GM21528 (cell line): ENCODE measurements around the gene TNN.
"Not testable (repeated sequence)": the region's sequence is repeated elsewhere in the genome, so short reads cannot be mapped to it uniquely, and the experiment has no call there.

Experiments used
- ATAC-seq: cut with Tn5 transposase; IDR thresholded peaks from one replicate; pipeline ENCODE4 v1.9.1; 2021; ENCODE audit warnings: mild to moderate bottlenecking, moderate library complexity; ENCODE audit not compliant: unreplicated experiment, low FRiP score

TNN gene, protein sequence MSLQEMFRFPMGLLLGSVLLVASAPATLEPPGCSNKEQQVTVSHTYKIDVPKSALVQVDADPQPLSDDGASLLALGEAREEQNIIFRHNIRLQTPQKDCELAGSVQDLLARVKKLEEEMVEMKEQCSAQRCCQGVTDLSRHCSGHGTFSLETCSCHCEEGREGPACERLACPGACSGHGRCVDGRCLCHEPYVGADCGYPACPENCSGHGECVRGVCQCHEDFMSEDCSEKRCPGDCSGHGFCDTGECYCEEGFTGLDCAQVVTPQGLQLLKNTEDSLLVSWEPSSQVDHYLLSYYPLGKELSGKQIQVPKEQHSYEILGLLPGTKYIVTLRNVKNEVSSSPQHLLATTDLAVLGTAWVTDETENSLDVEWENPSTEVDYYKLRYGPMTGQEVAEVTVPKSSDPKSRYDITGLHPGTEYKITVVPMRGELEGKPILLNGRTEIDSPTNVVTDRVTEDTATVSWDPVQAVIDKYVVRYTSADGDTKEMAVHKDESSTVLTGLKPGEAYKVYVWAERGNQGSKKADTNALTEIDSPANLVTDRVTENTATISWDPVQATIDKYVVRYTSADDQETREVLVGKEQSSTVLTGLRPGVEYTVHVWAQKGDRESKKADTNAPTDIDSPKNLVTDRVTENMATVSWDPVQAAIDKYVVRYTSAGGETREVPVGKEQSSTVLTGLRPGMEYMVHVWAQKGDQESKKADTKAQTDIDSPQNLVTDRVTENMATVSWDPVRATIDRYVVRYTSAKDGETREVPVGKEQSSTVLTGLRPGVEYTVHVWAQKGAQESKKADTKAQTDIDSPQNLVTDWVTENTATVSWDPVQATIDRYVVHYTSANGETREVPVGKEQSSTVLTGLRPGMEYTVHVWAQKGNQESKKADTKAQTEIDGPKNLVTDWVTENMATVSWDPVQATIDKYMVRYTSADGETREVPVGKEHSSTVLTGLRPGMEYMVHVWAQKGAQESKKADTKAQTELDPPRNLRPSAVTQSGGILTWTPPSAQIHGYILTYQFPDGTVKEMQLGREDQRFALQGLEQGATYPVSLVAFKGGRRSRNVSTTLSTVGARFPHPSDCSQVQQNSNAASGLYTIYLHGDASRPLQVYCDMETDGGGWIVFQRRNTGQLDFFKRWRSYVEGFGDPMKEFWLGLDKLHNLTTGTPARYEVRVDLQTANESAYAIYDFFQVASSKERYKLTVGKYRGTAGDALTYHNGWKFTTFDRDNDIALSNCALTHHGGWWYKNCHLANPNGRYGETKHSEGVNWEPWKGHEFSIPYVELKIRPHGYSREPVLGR (N-terminal part only)

DNA sequence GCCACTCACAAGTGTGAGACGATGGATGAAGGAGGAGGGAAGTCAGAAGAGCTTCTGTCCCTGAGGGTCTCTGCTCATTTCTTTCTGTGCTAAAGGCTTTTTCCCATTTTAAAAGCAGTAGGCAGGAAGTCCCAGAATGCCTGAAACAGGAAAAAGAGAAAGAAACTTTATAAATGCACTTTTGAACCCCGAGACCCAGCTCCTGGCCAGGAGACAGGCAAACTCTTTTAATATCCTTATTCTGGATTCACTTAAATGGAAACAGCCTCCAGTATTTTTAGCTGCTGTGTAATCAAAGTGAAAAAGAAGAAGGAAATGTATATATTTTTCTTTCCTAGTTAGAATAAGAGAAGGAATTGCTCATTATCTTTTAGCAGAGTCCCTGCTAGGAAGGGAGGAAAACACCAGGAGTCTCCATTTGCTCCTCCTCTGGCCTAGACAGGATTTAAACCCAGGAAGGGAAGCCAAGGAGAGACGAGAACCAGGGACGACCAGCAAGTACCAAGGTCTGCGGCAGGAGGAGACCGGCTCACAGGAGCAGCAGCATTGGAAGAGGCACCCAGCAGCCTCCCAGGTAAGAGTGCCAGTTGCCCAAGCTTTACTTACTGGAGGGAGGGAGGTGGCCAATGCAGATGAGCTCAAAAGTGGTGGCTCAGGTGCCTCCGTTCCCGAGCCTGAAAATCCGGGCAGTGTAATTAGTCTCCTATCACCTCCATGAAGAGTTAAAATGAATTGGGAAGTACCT lies at the start of gene TNN:
Gene TNN (plus strand): TSS at position 472 of the 745 bp plus-strand sequence. CDS start 9,586 bp downstream, outside the sequence.
- ATAC-seq, result no peak

DNA sequence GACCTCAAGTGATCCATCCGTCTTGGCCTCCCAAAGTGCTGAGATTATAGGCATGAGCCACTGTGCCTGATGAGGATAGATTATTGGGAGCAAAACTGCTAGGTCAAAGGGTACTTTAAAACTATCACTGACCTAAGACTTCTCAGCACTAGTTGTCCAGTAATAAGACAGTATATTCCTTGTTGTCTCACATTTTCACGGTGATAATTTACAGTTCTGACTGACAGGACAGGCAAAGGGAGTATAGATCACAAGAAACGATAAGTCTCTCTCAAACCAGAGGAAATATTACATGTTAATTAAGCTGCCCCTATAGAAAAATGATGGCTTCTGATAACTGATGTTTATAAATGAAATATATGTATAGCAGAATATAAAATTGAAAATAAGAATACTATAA lies 48.1 kb upstream of the TNN start:
- ATAC-seq, result no peak

DNA sequence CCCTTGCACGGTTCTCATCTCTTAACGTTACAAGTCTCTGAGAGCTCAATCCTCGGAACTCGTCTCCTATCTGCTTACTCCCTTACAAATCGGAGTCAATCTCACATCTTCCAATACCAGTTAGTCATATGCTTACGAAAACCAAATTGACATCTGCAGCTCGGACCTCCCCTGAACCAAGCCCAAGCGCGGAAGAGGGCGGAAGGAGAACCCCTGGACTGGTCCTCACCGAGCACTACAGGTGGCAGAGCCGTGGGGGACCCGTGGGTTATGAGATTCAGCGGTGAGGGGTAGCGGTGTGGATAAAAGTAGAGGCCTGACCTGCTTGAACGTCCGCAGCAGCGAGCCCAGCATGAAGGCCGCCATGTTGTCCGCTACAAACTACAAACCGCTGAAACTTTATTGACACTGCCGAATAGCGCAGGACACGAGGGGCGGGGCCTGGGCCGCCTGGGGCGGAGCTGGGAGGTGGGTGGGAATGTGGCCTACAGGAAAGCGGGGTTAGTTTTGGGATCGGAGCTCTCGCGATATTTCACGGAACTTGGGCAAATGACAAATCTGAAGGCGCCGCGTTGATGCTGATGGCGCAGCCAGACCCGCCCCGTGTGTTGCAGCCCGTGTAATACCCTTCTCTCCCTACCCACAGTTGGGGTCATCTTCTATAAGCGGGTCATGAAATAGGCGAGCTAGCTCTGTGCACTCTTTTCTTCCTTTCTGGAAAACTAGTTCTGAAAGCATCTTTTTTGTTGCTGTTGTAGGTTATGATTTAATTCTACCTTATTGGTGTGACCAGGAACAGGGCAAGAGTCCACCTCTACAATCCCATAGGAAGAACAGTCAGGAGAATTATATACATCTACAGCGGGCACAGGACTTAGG lies 44.4 kb upstream of the TNN start, which contains the start of gene MRPS14:
Gene MRPS14 (minus strand): TSS at position 383 of the 879 bp plus-strand sequence. CDS start 17 bp downstream, at position 366.
- ATAC-seq, result peak; percentile 91

DNA sequence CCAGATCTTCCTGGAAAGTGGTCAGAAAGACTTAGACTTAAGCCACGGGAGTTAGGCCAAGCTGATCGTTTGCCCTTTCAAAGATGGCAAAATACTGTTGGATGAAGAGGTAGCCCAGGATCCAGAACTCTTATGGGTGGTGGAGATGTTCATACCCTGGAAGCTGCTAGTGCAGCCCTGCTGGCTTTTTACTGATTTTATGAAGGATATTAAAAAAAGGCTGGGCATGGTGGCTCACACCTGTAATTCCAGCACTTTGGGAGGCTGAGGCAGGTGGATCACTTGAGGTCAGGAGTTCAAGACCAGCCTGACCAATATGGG lies 43.8 kb upstream of the TNN start:
- not testable (repeated sequence) for ATAC-seq

DNA sequence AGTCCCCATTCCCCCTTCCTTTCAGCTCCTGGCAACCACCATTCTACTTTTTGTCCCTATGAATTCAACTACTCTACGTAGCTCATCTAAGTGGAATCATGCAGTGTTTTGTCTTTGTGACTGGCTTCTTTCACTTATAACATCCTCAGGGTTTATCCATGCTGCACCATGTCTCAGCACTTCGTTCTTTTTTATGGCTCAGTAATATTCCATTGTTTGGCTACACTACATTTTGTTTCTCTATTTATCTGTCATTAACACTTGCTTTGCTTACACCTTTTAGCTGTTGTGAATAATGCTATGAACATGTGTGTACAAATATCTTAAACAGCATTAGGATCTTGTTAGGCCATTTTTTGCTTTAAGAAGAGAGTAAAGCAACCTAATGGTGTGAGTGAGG lies 42.9 kb upstream of the TNN start:
- ATAC-seq, result no peak

DNA sequence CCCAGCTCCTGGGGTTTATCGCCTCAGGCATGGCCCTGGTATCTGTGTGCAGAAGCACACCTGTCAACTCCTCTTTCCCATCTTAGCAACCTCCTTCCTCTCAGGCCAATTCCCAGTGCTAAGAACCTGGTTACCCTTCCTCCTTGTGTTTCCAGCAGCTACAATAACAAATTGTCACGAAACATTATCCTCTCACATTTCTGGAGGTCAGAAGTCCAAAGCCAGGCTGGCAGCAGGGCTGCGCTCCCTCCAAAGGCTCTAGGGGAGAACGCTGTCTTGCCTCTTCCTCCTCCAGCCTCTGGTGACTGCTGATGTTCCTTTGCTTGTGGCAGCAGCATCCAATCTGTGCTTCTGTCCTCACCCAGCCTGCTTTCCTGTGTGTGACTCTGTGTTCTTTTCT lies 33.7 kb upstream of the TNN start:
- no peak for ATAC-seq

DNA sequence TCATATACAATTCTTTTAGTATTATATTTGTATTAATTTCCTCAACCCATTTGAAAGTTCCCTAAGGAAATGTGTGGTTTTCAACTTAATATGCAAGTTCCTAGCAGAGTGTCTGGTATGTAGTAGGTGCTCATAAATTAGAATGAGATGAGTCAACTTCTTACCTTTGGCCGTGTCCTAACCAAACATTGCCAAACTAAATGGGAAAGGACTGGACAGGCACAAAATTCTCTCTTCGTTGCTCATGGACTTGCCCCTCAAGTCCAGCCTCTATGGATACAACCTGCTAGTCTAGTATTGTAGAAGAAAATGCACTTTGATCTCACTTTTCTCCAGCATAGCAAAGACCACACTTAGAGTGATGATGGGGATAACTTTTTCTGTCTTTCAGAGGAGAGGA lies 32.9 kb upstream of the TNN start:
- ATAC-seq, result no peak

DNA sequence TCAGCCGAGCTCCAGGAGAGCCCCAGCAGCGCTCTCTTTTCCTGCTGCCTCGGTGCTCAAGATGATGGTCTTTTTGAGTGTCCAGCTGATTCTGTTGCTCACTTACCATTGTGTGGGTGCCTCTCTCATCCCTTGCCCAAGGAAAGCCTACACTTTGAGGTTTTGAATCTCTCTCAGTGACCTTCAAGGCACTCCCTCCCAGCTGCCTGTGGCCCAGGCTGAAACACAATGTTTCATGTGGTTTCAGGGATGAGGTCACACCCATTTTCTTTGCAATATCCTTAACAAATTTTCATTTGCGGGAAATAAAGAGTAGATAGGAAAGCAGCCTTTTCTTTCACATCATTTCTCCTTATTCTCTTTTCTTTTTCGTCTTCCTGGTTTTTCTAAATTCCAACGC lies 31.8 kb upstream of the TNN start:
- no peak for ATAC-seq

DNA sequence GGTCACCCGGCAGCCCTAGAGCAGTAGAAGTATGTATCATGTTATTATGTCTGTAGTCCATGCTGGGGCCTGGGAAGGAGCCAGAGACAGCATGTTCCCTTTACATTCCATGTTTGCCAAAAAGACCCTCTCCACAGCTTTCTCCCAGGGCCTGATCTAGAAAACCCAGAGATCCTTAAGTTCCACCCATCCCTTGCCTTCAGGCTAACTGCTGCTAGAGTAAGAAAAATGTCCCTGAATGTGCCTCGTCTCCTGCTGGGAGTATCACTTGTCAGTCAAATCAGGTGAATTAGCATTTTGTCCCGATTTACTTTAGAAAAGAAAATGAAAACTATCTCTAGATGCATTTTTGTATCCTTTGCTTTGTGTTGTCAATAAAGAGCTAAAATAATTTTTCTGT lies 31.2 kb upstream of the TNN start:
- ATAC-seq, result no peak

DNA sequence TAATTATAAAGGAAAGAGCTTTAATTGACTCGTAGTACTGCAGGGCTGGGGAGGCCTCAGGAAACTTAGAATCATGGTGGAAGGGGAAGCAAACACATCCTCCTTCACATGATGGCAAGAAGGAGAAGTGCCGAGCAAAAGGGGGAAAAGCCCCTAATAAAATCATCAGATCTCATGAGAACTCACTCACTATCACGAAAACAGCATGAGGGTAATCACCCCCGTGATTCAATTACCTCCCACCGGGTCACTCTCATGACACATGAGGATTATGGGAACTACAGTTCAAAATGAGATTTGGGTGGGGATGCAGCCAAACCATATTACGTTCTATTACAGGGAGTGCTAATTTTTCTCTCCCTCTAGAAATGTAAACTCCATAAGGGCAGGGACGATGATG lies 30.2 kb upstream of the TNN start:
- no peak for ATAC-seq

DNA sequence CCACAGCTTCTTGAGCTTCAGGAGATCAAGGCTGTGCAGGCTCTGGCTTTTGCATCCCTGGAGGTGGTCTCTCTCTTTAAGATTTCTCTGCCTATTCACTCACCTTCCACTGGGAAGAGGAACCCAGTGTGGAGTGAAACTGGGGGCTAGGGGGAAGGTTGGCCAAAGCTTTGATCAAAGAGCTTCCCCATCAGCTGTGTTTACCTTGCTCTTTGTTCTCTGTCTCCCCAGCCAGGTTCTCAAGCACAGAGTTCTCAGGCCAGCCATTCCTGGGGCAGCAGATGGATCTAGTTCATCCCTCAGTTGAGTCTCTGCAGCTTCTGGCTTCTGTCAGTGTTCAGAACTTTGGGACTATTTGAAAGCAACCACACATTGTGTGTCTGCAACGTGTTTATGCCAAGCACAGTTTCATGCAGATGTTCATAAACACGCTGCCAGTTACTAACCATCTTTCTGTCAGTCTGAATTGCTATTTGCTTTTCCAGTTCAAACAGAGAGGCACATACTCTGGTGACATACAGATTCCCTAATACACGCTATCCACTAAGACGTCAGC lies 27.2 kb upstream of the TNN start:
- ATAC-seq, result no peak

DNA sequence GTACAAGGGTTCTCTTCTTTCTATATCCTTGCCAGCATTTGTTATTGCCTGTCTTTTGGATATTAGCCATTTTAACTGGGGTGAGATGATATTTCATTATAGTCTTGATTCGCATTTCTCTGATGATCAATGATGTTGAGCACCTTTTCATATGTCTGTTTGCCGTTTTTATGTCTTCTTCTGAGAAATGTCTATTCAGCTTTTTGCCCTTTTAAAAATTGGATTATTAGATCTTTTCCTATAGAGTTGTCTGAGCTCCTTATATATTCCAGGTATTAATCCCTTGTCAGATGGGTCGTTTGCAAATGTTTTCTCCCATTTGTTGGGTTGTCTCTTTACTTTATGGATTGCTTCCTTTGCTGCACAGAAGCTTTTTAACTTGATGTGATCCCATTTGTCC lies 25.0 kb upstream of the TNN start:
- no peak for ATAC-seq

DNA sequence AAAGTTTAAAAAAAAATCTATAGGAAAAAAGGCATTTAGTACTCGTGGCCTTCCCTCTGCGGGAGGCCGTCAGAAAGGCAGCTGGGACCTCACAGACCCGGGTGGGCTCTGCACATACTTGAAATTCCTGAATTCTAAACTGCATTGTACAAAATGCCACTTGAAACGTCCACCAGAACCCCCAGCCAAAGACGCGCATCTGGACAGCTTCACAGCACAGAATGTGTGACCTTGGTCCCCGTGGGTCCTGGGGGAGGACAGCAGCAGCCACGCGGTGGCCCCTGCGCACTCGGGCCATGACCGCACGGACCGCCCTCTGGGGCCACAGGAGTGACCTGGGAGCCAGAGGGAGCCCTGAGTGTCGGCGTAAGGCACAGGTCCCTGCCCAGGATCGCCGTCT lies 23.8 kb upstream of the TNN start:
- no peak for ATAC-seq

DNA sequence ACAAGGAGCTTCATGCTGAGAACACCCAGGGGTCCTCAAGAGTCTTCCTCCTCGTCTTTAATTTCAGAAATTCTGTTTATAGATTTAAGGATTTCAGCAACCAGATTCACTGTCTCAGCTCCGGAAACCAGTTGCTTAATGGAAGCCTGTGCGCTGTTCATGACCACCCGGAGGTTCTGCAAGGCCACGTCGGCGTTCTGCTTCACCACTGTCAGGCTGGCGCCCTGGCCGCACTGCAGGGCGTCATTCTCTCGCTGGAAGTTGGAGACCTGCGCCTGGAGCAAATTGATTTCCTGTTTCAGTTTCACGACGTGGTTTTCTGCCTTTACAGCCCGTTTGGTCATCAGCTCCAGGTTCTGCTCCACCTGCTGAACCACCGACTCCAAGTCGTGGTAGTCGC lies 23.0 kb upstream of the TNN start:
- not testable (repeated sequence) for ATAC-seq

DNA sequence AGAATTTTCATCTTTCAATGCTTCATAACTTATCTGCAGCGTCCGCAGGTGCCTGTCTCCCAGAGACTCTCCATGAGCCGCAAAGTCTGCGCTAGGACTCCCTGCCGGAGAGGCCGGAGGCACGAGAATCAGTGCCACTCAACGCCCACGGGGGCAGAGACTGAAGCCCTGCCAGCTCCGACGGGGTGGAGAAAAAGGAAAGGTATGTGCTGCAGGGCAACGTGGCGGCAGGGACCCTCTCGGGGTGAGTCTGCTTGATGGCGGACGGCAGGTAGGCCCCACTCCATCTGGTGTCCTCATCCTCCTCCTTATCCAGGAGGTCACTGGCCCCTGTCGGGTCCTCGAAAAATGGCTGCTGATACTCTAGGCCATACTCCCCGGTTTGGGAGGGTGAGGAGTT lies 22.5 kb upstream of the TNN start:
- ATAC-seq, result no peak

DNA sequence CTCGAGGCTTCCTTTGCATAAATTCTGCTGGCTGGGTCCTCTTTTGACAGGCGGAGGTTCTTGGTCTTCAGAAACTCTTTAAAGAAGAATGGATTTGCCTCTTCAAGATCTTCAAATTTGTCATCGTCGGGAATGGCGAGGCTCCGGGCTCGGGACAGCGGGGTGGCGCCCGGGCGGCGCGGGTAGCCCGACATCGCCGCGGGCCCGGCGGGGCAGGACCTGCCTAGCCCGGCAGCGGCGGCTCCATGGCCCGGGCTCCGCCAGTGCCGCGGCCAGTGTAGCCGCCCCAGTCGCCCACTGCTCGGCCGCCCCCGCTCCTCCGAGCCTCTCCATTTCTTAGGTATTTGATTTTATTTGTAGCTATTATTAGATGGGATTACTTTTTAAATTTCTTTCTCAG lies 22.1 kb upstream of the TNN start:
- no peak for ATAC-seq

DNA sequence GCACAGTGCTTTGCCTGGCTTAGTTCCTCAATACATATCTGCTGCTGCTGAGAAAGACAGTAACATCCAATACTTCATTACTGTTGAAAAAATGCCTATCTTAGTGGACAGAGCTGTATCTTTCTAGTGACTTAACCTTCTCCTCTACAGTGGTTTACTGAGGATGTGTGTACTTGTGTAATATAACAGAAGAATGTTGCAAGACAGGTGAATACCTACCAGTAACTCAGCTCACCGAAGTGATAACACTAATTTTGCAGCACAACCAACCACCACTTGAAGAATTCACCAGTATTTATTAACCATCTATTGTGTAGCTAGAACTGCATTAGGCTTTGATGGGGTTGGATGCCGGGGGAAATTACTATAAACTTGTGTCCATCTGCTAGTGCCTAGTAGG lies 16.6 kb upstream of the TNN start:
- ATAC-seq, result no peak

DNA sequence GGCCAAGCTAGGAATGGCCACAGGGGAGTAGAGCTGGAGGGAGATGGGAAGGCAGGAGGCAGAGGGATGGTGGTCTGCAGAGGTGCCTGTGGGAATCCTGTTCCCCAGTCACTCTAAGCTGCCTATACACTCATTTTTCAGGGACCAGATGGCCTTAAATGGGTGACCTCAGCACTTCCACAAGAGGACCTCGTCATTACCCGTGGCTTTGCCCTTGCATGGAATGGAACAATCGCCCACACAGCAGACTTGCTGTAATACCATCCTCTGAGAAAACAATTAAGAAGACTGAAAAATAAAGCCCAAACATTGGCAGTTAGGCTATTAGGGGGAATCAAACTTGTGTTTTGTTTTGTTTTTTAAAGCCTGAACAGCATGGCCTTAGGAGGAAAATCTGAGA lies 12.9 kb upstream of the TNN start:
- ATAC-seq, result no peak

DNA sequence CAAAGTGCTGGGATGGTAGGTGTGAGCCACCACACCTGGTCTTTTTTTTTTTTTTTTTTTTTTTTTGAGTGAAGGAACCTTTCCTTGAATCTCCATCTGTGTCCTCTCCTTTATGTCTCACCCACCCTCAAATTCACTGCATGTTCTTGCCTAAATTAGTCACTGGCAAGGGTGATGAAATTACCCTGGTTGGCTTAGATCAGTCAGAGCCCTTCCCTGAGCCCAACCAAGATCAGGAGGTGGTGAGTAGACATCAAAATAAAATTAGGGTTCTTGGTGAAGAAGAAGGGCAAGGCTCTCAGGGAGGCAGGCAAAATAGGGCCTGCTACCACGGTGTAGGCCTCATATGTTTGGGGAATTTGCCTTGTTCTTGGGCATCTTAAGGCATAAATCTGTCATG lies 5.3 kb upstream of the TNN start:
- ATAC-seq, result no peak
